Body of pancreas (tissue), 4 donors: Measurements from ENCODE around the gene HAUS7. TPM values are rescaled to one million over a fixed set of nuclear protein-coding genes. Genes with fewer than 3 reads are reported as not detected.

Experiments
- ATAC-seq: fragments of 150-250 bp; one replicate; pipeline ENCODE4 v1.9.1; 2016
- DNase-seq, 4 donors: peaks; one replicate each; pipeline ENCODE4 v3.0.0-alpha.2; 2019
- H3K27ac ChIP-seq, 4 donors: fragments of 200-600 bp; sonication (generic); 1 replicate in 3 of 4; 2 replicates in 1 of 4; pipeline versions ENCODE4 v1.5.1 to v1.6.1; 2016 to 2019; ENCODE audit warnings: mild to moderate bottlenecking in 1 of 4, mixed read lengths in 1 of 4, moderate library complexity in 1 of 4
- H3K27me3 ChIP-seq, 2 donors: fragments of 200-600 bp; sonication (generic); one replicate each; pipeline ENCODE4 v1.6.0; 2016; ENCODE audit warnings: mild to moderate bottlenecking in 1 of 2
- H3K36me3 ChIP-seq, 2 donors: fragments of 200-600 bp; sonication (generic); replicated peaks in 1 of 2; 2 replicates each; pipeline ENCODE4 v1.5.1; 2016; ENCODE audit warnings: low read depth in 2 of 2; ENCODE audit not compliant: insufficient read depth in 1 of 2
- H3K4me1 ChIP-seq: fragments of 200-600 bp; sonication (generic); one replicate; pipeline ENCODE4 v1.6.0; 2016
- H3K4me3 ChIP-seq, 2 donors: fragments of 200-600 bp; sonication (generic); 1 replicate in 1 of 2; 2 replicates in 1 of 2; pipeline ENCODE4 v1.5.1; 2016 to 2019
- H3K9me3 ChIP-seq, 3 donors: fragments of 200-600 bp; sonication (generic); 1 replicate in 2 of 3; 2 replicates in 1 of 3; pipeline ENCODE4 v1.5.1; 2016
- POLR2A ChIP-seq, 3 donors: fragments of 450-650 bp; IDR thresholded peaks; one replicate each; pipeline ENCODE4 v1.6.1; 2016; ENCODE audit warnings: antibody characterized with exemption in 3 of 3, mild to moderate bottlenecking in 2 of 3
- WGBS, 2 donors: methylation state at CpG; one replicate each; pipeline ENCODE4 v1.1.5; 2017; 5-methylcytosine and 5-hydroxymethylcytosine counted together
- intact Hi-C: fragments of 100-400 bp; cut with DNase I; formaldehyde crosslinking; loops from one replicate; pipeline ENCODE4 v1.15.1; 2023
- total RNA-seq, 2 donors: library from RNA; depleted of rRNA; stranded (reverse); fragments of >200 nt; gene quantifications; one replicate each; pipeline ENCODE4 v1.1.0, GENCODE V29; 2016
- TF ChIP-seq, protein P1 (sequence below), 7 experiments: fragments of 450-650 bp in 4 of 7; fragments of 200-600 bp in 3 of 7; sonication (generic) in 3 of 7; IDR thresholded peaks; one replicate each; pipeline ENCODE4 v1.5.1; 2016 to 2019; ENCODE audit warnings: antibody characterized with exemption in 7 of 7

Gene HAUS7
- total RNA-seq, 2 donors from 2014 or later = 3.1 to 38.2 TPM

DNA sequence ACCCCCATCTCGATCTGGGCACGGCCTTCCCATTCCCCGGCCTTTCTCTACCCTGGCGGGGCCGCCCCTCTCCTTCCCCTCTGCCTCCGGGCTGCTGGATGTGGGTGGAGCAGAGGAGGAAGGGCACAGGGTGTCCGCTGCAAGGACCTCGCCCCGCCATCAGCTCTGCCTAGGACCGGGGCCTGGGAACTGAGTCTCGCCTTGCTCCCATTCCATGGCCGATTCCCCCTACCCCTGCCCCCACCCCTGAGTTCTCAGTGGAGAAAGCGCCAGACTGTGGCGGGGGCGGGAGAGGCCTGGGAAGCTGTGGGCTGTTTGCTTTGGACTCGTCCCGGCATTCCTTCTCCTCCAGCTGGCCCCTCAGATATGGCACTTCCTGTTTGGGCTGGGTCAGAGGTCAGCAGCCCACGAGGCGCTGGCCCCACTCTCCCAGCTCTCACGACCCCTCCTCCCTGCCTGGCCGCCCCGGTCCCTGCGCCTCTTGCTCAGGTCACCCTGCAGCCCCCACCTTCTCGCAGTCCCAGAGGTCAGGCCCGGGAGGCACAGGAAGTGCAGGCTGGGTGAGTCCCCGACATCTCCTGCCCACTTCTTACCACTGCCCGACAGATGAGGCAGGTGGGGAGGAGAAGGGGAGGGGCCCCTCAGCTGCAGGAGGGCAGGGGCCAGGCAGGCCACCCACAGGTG is 18.0 kb upstream of the HAUS7 start:
- 28 to 64% methylated on average over 9 to 13 of the region's 27 CpGs for WGBS, 2 donors
- no peak overlapping the region for H3K27ac ChIP-seq
- no peak for TF ChIP-seq POLR2A (IDR thresholded peaks at IDR 0.05)
- TF ChIP-seq, protein P1, sequence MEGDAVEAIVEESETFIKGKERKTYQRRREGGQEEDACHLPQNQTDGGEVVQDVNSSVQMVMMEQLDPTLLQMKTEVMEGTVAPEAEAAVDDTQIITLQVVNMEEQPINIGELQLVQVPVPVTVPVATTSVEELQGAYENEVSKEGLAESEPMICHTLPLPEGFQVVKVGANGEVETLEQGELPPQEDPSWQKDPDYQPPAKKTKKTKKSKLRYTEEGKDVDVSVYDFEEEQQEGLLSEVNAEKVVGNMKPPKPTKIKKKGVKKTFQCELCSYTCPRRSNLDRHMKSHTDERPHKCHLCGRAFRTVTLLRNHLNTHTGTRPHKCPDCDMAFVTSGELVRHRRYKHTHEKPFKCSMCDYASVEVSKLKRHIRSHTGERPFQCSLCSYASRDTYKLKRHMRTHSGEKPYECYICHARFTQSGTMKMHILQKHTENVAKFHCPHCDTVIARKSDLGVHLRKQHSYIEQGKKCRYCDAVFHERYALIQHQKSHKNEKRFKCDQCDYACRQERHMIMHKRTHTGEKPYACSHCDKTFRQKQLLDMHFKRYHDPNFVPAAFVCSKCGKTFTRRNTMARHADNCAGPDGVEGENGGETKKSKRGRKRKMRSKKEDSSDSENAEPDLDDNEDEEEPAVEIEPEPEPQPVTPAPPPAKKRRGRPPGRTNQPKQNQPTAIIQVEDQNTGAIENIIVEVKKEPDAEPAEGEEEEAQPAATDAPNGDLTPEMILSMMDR (IDR thresholded peaks at IDR 0.05) = no peak
- H3K9me3 ChIP-seq = no peaks in the 10 kb centered on the region
- DNase-seq = peak in 1 of 4 donors; percentile 16
- no peaks in the 10 kb centered on the region for H3K36me3 ChIP-seq
- intact Hi-C loops = no loop called here
- H3K4me3 ChIP-seq = no peak overlapping the region
- ATAC-seq = no peak
- no peaks in the 10 kb centered on the region for H3K27me3 ChIP-seq
- peaks cover 7% of the 10 kb centered on the region for H3K4me1 ChIP-seq

DNA sequence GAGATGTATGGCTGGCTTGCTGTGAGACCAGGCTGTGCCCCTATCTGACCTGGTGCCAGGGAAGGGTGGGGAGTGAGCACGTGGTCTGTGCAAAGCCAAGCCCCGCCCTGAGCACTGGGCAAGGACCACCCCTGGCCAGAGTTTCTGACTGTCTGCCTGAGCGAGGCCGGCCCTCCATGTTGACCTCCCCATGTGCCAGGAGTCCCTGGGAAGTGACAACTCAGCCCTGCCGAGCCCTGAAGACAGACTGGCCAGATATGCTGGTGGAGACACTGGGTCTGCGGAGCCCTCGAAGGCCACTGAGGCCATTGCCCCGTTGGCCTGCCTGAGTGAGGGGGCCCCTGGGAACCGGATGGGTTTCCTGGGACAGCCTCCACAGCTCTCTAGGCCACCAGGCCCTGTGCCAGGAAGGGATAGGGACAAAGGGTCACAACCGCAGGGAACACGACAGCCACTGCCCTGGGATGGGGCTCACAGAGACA is 17.3 kb upstream of the HAUS7 start:
- Histone ChIP-seq H3K36me3 (no peaks in the 10 kb centered on the region), H3K27me3 (no peaks in the 10 kb centered on the region), H3K27ac (no peak overlapping the region), H3K4me3 (no peak overlapping the region), H3K9me3 (no peaks in the 10 kb centered on the region), H3K4me1 (peaks cover 7% of the 10 kb centered on the region)
- no peak for ATAC-seq
- TF ChIP-seq, protein P1 (IDR thresholded peaks at IDR 0.05) = no peak
- 81% methylated on average over 10 of the region's 11 CpGs; no CpG with 5 or more reads in 1 of the 2 donors for WGBS, 2 donors
- no peak for DNase-seq
- intact Hi-C loops = no loop called here

DNA sequence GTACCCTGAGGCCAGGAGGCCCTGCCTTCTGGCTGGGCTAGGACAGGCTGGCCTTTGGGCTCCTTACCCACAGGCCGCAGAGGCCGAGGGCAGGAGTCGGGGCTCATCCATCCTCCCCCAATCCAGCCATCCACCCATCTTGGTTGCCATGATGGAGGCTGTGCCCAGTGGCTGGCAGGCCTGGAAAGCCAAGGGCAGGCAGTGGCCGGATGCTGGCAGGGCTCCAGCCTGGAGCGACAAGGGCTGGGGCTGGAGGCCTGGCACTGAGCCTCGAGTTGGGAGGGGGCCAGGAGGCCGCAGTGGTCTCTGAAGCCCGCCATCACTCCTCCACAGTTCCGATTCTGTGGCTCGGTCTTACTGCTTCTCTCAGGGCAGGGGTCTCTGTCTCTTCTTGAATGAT is 15.8 kb upstream of the HAUS7 start:
- no peak overlapping the region for H3K27ac ChIP-seq

DNA sequence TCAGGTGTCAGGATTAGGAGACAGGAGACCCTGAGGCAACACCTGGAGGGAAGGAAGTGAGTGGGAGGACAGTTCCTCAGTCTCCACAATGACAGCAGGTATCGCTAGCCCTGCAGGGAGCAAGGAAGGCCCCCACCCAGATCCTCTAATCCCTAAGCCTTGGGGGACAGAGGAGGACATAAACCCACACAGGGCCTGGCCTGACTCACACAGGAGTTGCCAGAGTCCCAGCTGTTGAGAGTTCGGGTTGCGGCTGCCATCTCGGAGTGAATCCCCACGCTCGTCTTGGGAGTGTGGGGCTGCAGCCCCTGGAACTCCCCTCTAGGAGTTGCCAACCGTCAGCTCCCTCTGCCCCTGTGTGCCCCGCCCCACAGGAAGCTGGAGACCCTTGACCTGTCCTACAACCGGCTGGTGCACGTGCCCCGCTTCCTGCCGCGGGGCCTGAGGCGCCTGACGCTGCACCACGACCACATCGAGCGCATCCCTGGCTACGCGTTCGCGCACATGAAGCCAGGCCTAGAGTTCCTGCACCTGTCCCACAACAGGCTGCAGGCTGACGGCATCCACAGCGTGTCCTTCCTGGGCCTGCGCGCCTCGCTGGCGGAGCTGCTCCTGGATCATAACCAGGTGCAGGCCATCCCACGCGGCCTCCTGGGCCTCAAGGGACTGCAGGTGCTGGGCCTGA is 15.2 kb upstream of the HAUS7 start:
- Histone ChIP-seq H3K27ac (no peak overlapping the region), H3K4me3 (no peak overlapping the region), H3K4me1 (peaks cover 7% of the 10 kb centered on the region), H3K27me3 (no peaks in the 10 kb centered on the region), H3K9me3 (no peaks in the 10 kb centered on the region), H3K36me3 (no peaks in the 10 kb centered on the region)
- ATAC-seq = no peak
- intact Hi-C loops = no loop called here
- WGBS, 2 donors = 86% methylated on average over 21 of the region's 30 CpGs; no CpG with 5 or more reads in 1 of the 2 donors
- DNase-seq = no peak
- no peak for TF ChIP-seq POLR2A (IDR thresholded peaks at IDR 0.05)
- TF ChIP-seq, protein P1 (IDR thresholded peaks at IDR 0.05) = no peak

More for the DNA sequence above, 15.8 kb upstream of the HAUS7 start:
- Histone ChIP-seq H3K4me1 (peaks cover 7% of the 10 kb centered on the region), H3K4me3 (no peak overlapping the region), H3K9me3 (no peaks in the 10 kb centered on the region), H3K36me3 (no peaks in the 10 kb centered on the region), H3K27me3 (no peaks in the 10 kb centered on the region)
- TF ChIP-seq POLR2A (IDR thresholded peaks at IDR 0.05) = no peak
- TF ChIP-seq, protein P1 (IDR thresholded peaks at IDR 0.05) = no peak
- 70 to 100% methylated on average over 2 to 7 of the region's 10 CpGs for WGBS, 2 donors
- ATAC-seq (no peak), DNase-seq (no peak)
- intact Hi-C loops = no loop called here
